Measurements from ENCODE around the gene CD226.
"Not testable (repeated sequence)": the region's sequence is repeated elsewhere in the genome, so short reads cannot be mapped to it uniquely, and the experiment has no call there.

Gene CD226

GRCh38 chr18:69899154-69899923, 48.3 kb downstream of the CD226 start:
- DNase-seq: not testable (repeated sequence)

GRCh38 chr18:69898241-69898861, 49.3 kb downstream of the CD226 start:
- no peak for DNase-seq

- DNase-seq: no peak
These were observed 50.1 kb downstream of the CD226 start for GRCh38 chr18:69897397-69898108.

- no peak for DNase-seq
These were observed 52.3 kb downstream of the CD226 start for GRCh38 chr18:69895066-69896047.

GRCh38 chr18:69894467-69894866, 53.2 kb downstream of the CD226 start:
- DNase-seq: no peak

GRCh38 chr18:69890558-69890957, 57.1 kb downstream of the CD226 start:
- DNase-seq: no peak

- DNase-seq: no peak
These were observed 58.7 kb downstream of the CD226 start for GRCh38 chr18:69889009-69889408.

GRCh38 chr18:69887256-69887655, 60.4 kb downstream of the CD226 start:
- no peak for DNase-seq

GRCh38 chr18:69885841-69886531, 61.7 kb downstream of the CD226 start:
- DNase-seq: no peak

GRCh38 chr18:69885355-69885754, 62.3 kb downstream of the CD226 start:
- DNase-seq: no peak

GRCh38 chr18:69883781-69884180, 63.9 kb downstream of the CD226 start:
- DNase-seq: no peak

- DNase-seq: no peak
These were observed 64.6 kb downstream of the CD226 start for GRCh38 chr18:69882965-69883668.

GRCh38 chr18:69880083-69880482, 67.6 kb downstream of the CD226 start:
- DNase-seq: no peak

- not testable (repeated sequence) for DNase-seq
These were observed 68.6 kb downstream of the CD226 start for GRCh38 chr18:69879051-69879450.

GRCh38 chr18:69878213-69878933, 69.3 kb downstream of the CD226 start:
- DNase-seq: no peak

- no peak for DNase-seq
These were observed 71.2 kb downstream of the CD226 start for GRCh38 chr18:69876490-69876889.

- DNase-seq: peak; percentile 26
These were observed 73.6 kb downstream of the CD226 start for GRCh38 chr18:69874058-69874457.

GRCh38 chr18:69872661-69873060, 75.0 kb downstream of the CD226 start:
- no peak for DNase-seq

GRCh38 chr18:69871363-69871762, 76.3 kb downstream of the CD226 start:
- DNase-seq: peak; percentile 53

- no peak for DNase-seq
These were observed 76.9 kb downstream of the CD226 start for GRCh38 chr18:69870736-69871135.

- no peak for DNase-seq
These were observed 81.5 kb downstream of the CD226 start for GRCh38 chr18:69866212-69866611.
